HEK293 (cell line): ENCODE data around the gene SCYL1.
A peak's percentile ranks its signal among the peaks of the same experiment; 100 is the strongest.

Source experiments
- KLF10 ChIP-seq: fragments of 450-650 bp; IDR thresholded peaks from 2 replicates; pipeline ENCODE4 v1.5.1; 2018; ENCODE audit warnings: missing biosample characterization, mild to moderate bottlenecking, missing genetic modification characterization
- REST ChIP-seq: fragments of 450-650 bp; formaldehyde crosslinking; IDR thresholded peaks from 2 replicates; pipeline ENCODE4 v1.5.1; 2016; ENCODE audit warnings: missing biosample characterization, missing genetic modification characterization
- SCRT1 ChIP-seq: fragments of 450-650 bp; formaldehyde crosslinking; IDR thresholded peaks from 2 replicates; pipeline ENCODE4 v1.5.1; 2016; ENCODE audit warnings: missing biosample characterization, missing genetic modification characterization, borderline replicate concordance
- SETDB1 ChIP-seq: IDR thresholded peaks from one replicate; pipeline ENCODE4 v1.6.1; 2017; ENCODE audit warnings: mild to moderate bottlenecking, low read length, moderate library complexity, mixed read lengths; ENCODE audit not compliant: insufficient read length
- SP3 ChIP-seq: fragments of 450-650 bp; formaldehyde crosslinking; IDR thresholded peaks from 2 replicates; pipeline ENCODE4 v1.5.1; 2016; ENCODE audit warnings: missing biosample characterization, missing genetic modification characterization
- TSHZ1 ChIP-seq: fragments of 450-650 bp; formaldehyde crosslinking; IDR thresholded peaks from 2 replicates; pipeline ENCODE4 v1.5.1; 2016; ENCODE audit warnings: missing biosample characterization, missing genetic modification characterization, borderline replicate concordance
- ZFP37 ChIP-seq: fragments of 450-650 bp; formaldehyde crosslinking; IDR thresholded peaks from 2 replicates; pipeline ENCODE4 v1.5.1; 2016; ENCODE audit warnings: missing biosample characterization, missing genetic modification characterization
- ZNF157 ChIP-seq: fragments of 450-650 bp; formaldehyde crosslinking; IDR thresholded peaks from 2 replicates; pipeline ENCODE4 v1.5.1; 2016; ENCODE audit warnings: missing biosample characterization, missing genetic modification characterization
- ZNF266 ChIP-seq: fragments of 450-650 bp; formaldehyde crosslinking; IDR thresholded peaks from 2 replicates; pipeline ENCODE4 v1.5.1; 2016; ENCODE audit warnings: missing biosample characterization, missing genetic modification characterization, low read depth
- ZNF335 ChIP-seq: fragments of 450-650 bp; formaldehyde crosslinking; conservative IDR thresholded peaks from 2 replicates; pipeline ENCODE4 v1.5.1; 2016; ENCODE audit warnings: missing biosample characterization, missing genetic modification characterization
- ZNF362 ChIP-seq: fragments of 450-650 bp; formaldehyde crosslinking; IDR thresholded peaks from 2 replicates; pipeline ENCODE4 v1.5.1; 2016; ENCODE audit warnings: missing biosample characterization, missing genetic modification characterization
- ZNF449 ChIP-seq: fragments of 450-650 bp; formaldehyde crosslinking; IDR thresholded peaks from 2 replicates; pipeline ENCODE4 v1.5.1; 2017; ENCODE audit warnings: missing biosample characterization, mild to moderate bottlenecking, missing genetic modification characterization, moderate library complexity
- ZNF561 ChIP-seq: fragments of 450-650 bp; IDR thresholded peaks from 2 replicates; pipeline ENCODE4 v1.5.1; 2018; ENCODE audit warnings: missing biosample characterization, missing genetic modification characterization, borderline replicate concordance
- ZNF660 ChIP-seq: fragments of 450-650 bp; IDR thresholded peaks from 2 replicates; pipeline ENCODE4 v1.5.1; 2018; ENCODE audit warnings: missing biosample characterization, mild to moderate bottlenecking, missing genetic modification characterization
- ZNF776 ChIP-seq: fragments of 450-650 bp; formaldehyde crosslinking; IDR thresholded peaks from 2 replicates; pipeline ENCODE4 v1.5.0; 2017; ENCODE audit warnings: missing biosample characterization, missing genetic modification characterization, borderline replicate concordance
- ZNF777 ChIP-seq: fragments of 450-650 bp; formaldehyde crosslinking; IDR thresholded peaks from 2 replicates; pipeline ENCODE4 v1.5.1; 2017; ENCODE audit warnings: missing biosample characterization, missing genetic modification characterization, borderline replicate concordance
- TF ChIP-seq, protein P1 (sequence below): fragments of 450-650 bp; formaldehyde crosslinking; IDR thresholded peaks from 2 replicates; pipeline ENCODE4 v1.5.1; 2016; ENCODE audit warnings: missing biosample characterization, missing genetic modification characterization, low read depth
- TF ChIP-seq, protein P2 (sequence below): fragments of 450-650 bp; IDR thresholded peaks from 2 replicates; pipeline ENCODE4 v1.5.1; 2018; ENCODE audit warnings: missing biosample characterization, missing genetic modification characterization
- TF ChIP-seq, protein P3 (sequence below): fragments of 450-650 bp; formaldehyde crosslinking; IDR thresholded peaks from 2 replicates; pipeline ENCODE4 v1.5.1; 2016; ENCODE audit warnings: missing biosample characterization, missing genetic modification characterization
- TF ChIP-seq, protein P4 (sequence below): fragments of 450-650 bp; formaldehyde crosslinking; IDR thresholded peaks from 2 replicates; pipeline ENCODE4 v1.5.1; 2016; ENCODE audit warnings: missing biosample characterization, missing genetic modification characterization
- TF ChIP-seq, protein P5 (sequence below): fragments of 450-650 bp; formaldehyde crosslinking; IDR thresholded peaks from 2 replicates; pipeline ENCODE4 v1.5.1; 2016; ENCODE audit warnings: missing biosample characterization, missing genetic modification characterization

Gene SCYL1

GRCh38 chr11:65498977-65499712, 25.7 kb upstream of the SCYL1 start, which contains the start of gene MALAT1 (continued):
- TF ChIP-seq TSHZ1 (tag by site-specific recombination): no peak
- peak; percentile 5; the same call in 1 of the 2 replicates for TF ChIP-seq ZNF335 (tag by site-specific recombination)
- TF ChIP-seq ZNF561 (tag by site-specific recombination): 0 out of 2 replicates have a peak, but pooled peaks have one; percentile 41
- TF ChIP-seq, protein P1, sequence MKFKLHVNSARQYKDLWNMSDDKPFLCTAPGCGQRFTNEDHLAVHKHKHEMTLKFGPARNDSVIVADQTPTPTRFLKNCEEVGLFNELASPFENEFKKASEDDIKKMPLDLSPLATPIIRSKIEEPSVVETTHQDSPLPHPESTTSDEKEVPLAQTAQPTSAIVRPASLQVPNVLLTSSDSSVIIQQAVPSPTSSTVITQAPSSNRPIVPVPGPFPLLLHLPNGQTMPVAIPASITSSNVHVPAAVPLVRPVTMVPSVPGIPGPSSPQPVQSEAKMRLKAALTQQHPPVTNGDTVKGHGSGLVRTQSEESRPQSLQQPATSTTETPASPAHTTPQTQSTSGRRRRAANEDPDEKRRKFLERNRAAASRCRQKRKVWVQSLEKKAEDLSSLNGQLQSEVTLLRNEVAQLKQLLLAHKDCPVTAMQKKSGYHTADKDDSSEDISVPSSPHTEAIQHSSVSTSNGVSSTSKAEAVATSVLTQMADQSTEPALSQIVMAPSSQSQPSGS (tag by site-specific recombination): peak; percentile 49; the same call in 1 of the 2 replicates
- TF ChIP-seq ZNF449 (tag by site-specific recombination): peak; percentile 50; the same call in 1 of the 2 replicates
- peak; percentile 89 for TF ChIP-seq ZNF660
- TF ChIP-seq SCRT1 (tag by site-specific recombination): 0 out of 2 replicates have a peak, but pooled peaks have one; percentile 13
- TF ChIP-seq ZNF362: peak; percentile 88
- TF ChIP-seq KLF10 (tag by site-specific recombination): peak; percentile 83; the same call in 1 of the 2 replicates
- peak; percentile 15; the same call in 1 of the 2 replicates for TF ChIP-seq REST (tag by site-specific recombination)
- TF ChIP-seq, protein P2, sequence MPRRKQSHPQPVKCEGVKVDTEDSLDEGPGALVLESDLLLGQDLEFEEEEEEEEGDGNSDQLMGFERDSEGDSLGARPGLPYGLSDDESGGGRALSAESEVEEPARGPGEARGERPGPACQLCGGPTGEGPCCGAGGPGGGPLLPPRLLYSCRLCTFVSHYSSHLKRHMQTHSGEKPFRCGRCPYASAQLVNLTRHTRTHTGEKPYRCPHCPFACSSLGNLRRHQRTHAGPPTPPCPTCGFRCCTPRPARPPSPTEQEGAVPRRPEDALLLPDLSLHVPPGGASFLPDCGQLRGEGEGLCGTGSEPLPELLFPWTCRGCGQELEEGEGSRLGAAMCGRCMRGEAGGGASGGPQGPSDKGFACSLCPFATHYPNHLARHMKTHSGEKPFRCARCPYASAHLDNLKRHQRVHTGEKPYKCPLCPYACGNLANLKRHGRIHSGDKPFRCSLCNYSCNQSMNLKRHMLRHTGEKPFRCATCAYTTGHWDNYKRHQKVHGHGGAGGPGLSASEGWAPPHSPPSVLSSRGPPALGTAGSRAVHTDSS (tag by site-specific recombination): peak; percentile 39; the same call in 1 of the 2 replicates
- TF ChIP-seq ZNF777: no peak
- peak; percentile 14; the same call in 1 of the 2 replicates for TF ChIP-seq SP3 (tag by site-specific recombination)
- TF ChIP-seq, protein P3, sequence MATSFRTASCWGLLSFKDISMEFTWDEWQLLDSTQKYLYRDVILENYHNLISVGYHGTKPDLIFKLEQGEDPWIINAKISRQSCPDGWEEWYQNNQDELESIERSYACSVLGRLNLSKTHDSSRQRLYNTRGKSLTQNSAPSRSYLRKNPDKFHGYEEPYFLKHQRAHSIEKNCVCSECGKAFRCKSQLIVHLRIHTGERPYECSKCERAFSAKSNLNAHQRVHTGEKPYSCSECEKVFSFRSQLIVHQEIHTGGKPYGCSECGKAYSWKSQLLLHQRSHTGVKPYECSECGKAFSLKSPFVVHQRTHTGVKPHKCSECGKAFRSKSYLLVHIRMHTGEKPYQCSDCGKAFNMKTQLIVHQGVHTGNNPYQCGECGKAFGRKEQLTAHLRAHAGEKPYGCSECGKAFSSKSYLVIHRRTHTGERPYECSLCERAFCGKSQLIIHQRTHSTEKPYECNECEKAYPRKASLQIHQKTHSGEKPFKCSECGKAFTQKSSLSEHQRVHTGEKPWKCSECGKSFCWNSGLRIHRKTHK: no peak
- TF ChIP-seq ZNF157: no peak
- TF ChIP-seq ZNF776 (tag by site-specific recombination): no peak
- TF ChIP-seq, protein P4, sequence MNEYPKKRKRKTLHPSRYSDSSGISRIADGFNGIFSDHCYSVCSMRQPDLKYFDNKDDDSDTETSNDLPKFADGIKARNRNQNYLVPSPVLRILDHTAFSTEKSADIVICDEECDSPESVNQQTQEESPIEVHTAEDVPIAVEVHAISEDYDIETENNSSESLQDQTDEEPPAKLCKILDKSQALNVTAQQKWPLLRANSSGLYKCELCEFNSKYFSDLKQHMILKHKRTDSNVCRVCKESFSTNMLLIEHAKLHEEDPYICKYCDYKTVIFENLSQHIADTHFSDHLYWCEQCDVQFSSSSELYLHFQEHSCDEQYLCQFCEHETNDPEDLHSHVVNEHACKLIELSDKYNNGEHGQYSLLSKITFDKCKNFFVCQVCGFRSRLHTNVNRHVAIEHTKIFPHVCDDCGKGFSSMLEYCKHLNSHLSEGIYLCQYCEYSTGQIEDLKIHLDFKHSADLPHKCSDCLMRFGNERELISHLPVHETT (tag by site-specific recombination): no peak
- TF ChIP-seq ZFP37 (tag by site-specific recombination): peak; percentile 8; the same call in 1 of the 2 replicates
- TF ChIP-seq ZNF266 (tag by site-specific recombination): no peak
- TF ChIP-seq SETDB1: no peak
- TF ChIP-seq, protein P5, sequence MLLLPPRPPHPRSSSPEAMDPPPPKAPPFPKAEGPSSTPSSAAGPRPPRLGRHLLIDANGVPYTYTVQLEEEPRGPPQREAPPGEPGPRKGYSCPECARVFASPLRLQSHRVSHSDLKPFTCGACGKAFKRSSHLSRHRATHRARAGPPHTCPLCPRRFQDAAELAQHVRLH (tag by site-specific recombination): peak; percentile 67; the same call in 1 of the 2 replicates
